Activated T-cell treated with anti-CD3 and anti-CD28 coated beads, Interleukin-2, amount 50 U/mL, for 24 hours (primary cell): Measurements from ENCODE around the gene CD34.
A peak's percentile ranks its signal among the peaks of the same experiment; 100 is the strongest.

Source experiments
- DNase-seq: peaks from one replicate; pipeline ENCODE4 v3.0.0-alpha.2; 2020
- H3K27ac Mint-ChIP-seq: 2 replicates; pipeline ENCODE4 v1.8.0; 2020; ENCODE audit warnings: mild to moderate bottlenecking, mixed read lengths
- H3K27me3 Mint-ChIP-seq: 2 replicates; pipeline ENCODE4 v1.8.0; 2020; ENCODE audit warnings: mixed read lengths
- H3K36me3 Mint-ChIP-seq: 2 replicates; pipeline ENCODE4 v1.8.0; 2020; ENCODE audit warnings: low read depth, mixed read lengths
- H3K4me1 Mint-ChIP-seq: 2 replicates; pipeline ENCODE4 v1.8.0; 2020; ENCODE audit warnings: low read depth, mixed read lengths
- H3K4me3 Mint-ChIP-seq: 2 replicates; pipeline ENCODE4 v1.8.0; 2020; ENCODE audit warnings: mild to moderate bottlenecking, moderate library complexity, mixed read lengths
- H3K9me3 Mint-ChIP-seq: 2 replicates; pipeline ENCODE4 v1.8.0; 2020; ENCODE audit warnings: mixed read lengths

Gene CD34

GRCh38 chr1:207852576-207853371, 58.2 kb downstream of the CD34 start:
- Mint-ChIP-seq H3K27ac (peak overlapping the region; percentile 38), H3K36me3 (peaks cover 61% of the 10 kb centered on the region), H3K9me3 (no peaks in the 10 kb centered on the region), H3K27me3 (no peaks in the 10 kb centered on the region), H3K4me3 (no peak overlapping the region), H3K4me1 (peaks cover 85% of the 10 kb centered on the region)
- no peak for DNase-seq

- Mint-ChIP-seq H3K27me3 (no peaks in the 10 kb centered on the region), H3K27ac (peak overlapping the region; percentile 38), H3K36me3 (peaks cover 58% of the 10 kb centered on the region), H3K4me3 (no peak overlapping the region), H3K4me1 (peaks cover 84% of the 10 kb centered on the region), H3K9me3 (no peaks in the 10 kb centered on the region)
- no peak for DNase-seq
Observed at GRCh38 chr1:207851696-207852095, 59.2 kb downstream of the CD34 start.

GRCh38 chr1:207850621-207851407, 60.1 kb downstream of the CD34 start:
- peaks cover 53% of the 10 kb centered on the region for H3K36me3 Mint-ChIP-seq
- no peaks in the 10 kb centered on the region for H3K27me3 Mint-ChIP-seq
- DNase-seq = no peak
- H3K4me1 Mint-ChIP-seq = peaks cover 79% of the 10 kb centered on the region
- H3K4me3 Mint-ChIP-seq = no peak overlapping the region
- H3K27ac Mint-ChIP-seq = peak overlapping the region; percentile 38
- no peaks in the 10 kb centered on the region for H3K9me3 Mint-ChIP-seq

- H3K4me1 Mint-ChIP-seq = peaks cover 81% of the 10 kb centered on the region
- H3K36me3 Mint-ChIP-seq = peaks cover 53% of the 10 kb centered on the region
- H3K27me3 Mint-ChIP-seq = no peaks in the 10 kb centered on the region
- H3K4me3 Mint-ChIP-seq = no peak overlapping the region
- no peaks in the 10 kb centered on the region for H3K9me3 Mint-ChIP-seq
- no peak for DNase-seq
- peak overlapping the region; percentile 81 for H3K27ac Mint-ChIP-seq
Observed at GRCh38 chr1:207849646-207850045, 61.3 kb downstream of the CD34 start.

GRCh38 chr1:207849016-207849415, 61.9 kb downstream of the CD34 start:
- Mint-ChIP-seq H3K4me1 (peaks cover 84% of the 10 kb centered on the region), H3K36me3 (peaks cover 56% of the 10 kb centered on the region), H3K4me3 (no peak overlapping the region), H3K27ac (peak overlapping the region; percentile 81), H3K27me3 (no peaks in the 10 kb centered on the region), H3K9me3 (no peaks in the 10 kb centered on the region)
- DNase-seq = no peak

- peak; percentile 55 for DNase-seq
- Mint-ChIP-seq H3K27ac (peak overlapping the region; percentile 92), H3K4me1 (peaks cover 85% of the 10 kb centered on the region), H3K9me3 (no peaks in the 10 kb centered on the region), H3K36me3 (peaks cover 62% of the 10 kb centered on the region), H3K27me3 (no peaks in the 10 kb centered on the region), H3K4me3 (peak overlapping the region; percentile 44)
Observed at GRCh38 chr1:207848234-207848633, 62.7 kb downstream of the CD34 start.

GRCh38 chr1:207847116-207847515, 63.8 kb downstream of the CD34 start:
- no peaks in the 10 kb centered on the region for H3K27me3 Mint-ChIP-seq
- H3K9me3 Mint-ChIP-seq = no peaks in the 10 kb centered on the region
- H3K27ac Mint-ChIP-seq = no peak overlapping the region
- no peak overlapping the region for H3K4me3 Mint-ChIP-seq
- no peak for DNase-seq
- peaks cover 58% of the 10 kb centered on the region for H3K36me3 Mint-ChIP-seq
- peaks cover 80% of the 10 kb centered on the region for H3K4me1 Mint-ChIP-seq

GRCh38 chr1:207845109-207845508, 65.8 kb downstream of the CD34 start:
- Mint-ChIP-seq H3K27ac (peak overlapping the region; percentile 60), H3K9me3 (no peaks in the 10 kb centered on the region), H3K4me1 (peaks cover 71% of the 10 kb centered on the region), H3K36me3 (peaks cover 45% of the 10 kb centered on the region), H3K27me3 (no peaks in the 10 kb centered on the region), H3K4me3 (no peak overlapping the region)
- DNase-seq = no peak

GRCh38 chr1:207844371-207844770, 66.6 kb downstream of the CD34 start:
- Mint-ChIP-seq H3K27ac (no peak overlapping the region), H3K4me1 (peaks cover 69% of the 10 kb centered on the region), H3K4me3 (no peak overlapping the region), H3K27me3 (no peaks in the 10 kb centered on the region), H3K36me3 (peaks cover 40% of the 10 kb centered on the region), H3K9me3 (no peaks in the 10 kb centered on the region)
- DNase-seq = no peak

- DNase-seq = no peak
- peaks cover 42% of the 10 kb centered on the region for H3K36me3 Mint-ChIP-seq
- no peak overlapping the region for H3K27ac Mint-ChIP-seq
- H3K4me1 Mint-ChIP-seq = peaks cover 71% of the 10 kb centered on the region
- no peak overlapping the region for H3K4me3 Mint-ChIP-seq
- H3K9me3 Mint-ChIP-seq = no peaks in the 10 kb centered on the region
- H3K27me3 Mint-ChIP-seq = no peaks in the 10 kb centered on the region
Observed at GRCh38 chr1:207842506-207842905, 68.4 kb downstream of the CD34 start.

DNA sequence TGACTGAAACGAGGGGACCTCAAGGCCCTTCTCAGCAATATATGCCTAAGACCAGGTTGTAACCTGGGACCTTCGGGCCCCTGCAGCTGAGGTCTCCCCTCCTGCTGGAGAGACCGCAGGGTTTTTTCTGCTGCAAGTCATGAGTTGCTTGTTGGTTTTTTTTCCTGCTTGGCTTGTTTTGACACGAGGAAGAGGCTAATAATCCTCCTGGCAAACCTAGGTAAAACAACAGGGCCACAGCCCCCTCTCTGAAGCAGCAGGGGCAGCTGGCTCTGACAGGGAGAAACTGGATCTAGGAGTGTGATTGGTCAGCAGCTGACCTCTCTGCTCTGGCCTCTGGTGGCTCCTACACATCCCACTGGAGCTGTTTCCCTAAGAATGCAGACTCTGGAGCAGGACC, 69.0 kb downstream of the CD34 start:
- no peaks in the 10 kb centered on the region for H3K27me3 Mint-ChIP-seq
- DNase-seq = no peak
- no peak overlapping the region for H3K4me3 Mint-ChIP-seq
- H3K9me3 Mint-ChIP-seq = no peaks in the 10 kb centered on the region
- peaks cover 43% of the 10 kb centered on the region for H3K36me3 Mint-ChIP-seq
- H3K4me1 Mint-ChIP-seq = peaks cover 75% of the 10 kb centered on the region
- H3K27ac Mint-ChIP-seq = no peak overlapping the region

DNA sequence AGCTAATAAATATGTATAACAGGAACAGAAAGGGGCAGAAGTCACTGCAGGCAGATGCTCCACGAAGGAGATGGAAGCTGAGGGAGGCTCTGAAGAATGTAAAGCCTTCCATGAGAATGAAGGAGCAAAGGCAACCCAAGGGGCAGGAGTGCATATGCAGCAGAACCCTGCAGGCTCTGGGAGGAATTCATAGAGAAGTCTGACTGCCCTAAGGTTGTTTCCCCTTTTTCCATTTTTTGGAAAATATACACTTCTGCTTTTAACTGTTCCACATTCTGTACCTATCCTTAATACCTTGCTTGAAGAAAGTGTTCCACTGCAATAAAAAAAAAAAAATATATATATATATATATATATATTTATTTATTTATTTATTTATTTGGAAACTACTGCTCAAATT, 69.6 kb downstream of the CD34 start:
- no peak for DNase-seq
- H3K36me3 Mint-ChIP-seq = peaks cover 46% of the 10 kb centered on the region
- no peak overlapping the region for H3K27ac Mint-ChIP-seq
- H3K27me3 Mint-ChIP-seq = no peaks in the 10 kb centered on the region
- no peaks in the 10 kb centered on the region for H3K9me3 Mint-ChIP-seq
- peaks cover 77% of the 10 kb centered on the region for H3K4me1 Mint-ChIP-seq
- H3K4me3 Mint-ChIP-seq = no peak overlapping the region

DNA sequence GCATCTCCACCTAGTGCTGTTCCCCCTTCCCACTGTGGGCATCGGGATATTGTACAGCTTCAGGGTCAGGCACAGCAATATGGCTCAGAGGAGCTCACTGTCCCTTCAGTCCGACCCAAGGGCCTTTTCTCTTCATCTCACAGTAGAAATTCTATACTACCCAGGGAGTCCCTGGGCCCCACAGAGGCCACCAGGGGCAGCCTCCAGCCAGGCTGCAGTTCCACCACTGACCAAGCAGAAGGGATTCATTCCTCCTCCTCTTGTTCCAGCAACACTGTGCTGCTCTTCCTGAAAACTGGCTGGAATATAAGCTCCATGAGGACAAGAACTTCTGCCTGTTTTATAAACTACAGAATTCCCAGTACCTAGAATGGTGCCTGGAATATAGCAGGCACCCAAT, 70.5 kb downstream of the CD34 start:
- peaks cover 51% of the 10 kb centered on the region for H3K36me3 Mint-ChIP-seq
- H3K4me3 Mint-ChIP-seq = no peak overlapping the region
- H3K4me1 Mint-ChIP-seq = peaks cover 80% of the 10 kb centered on the region
- H3K9me3 Mint-ChIP-seq = no peaks in the 10 kb centered on the region
- DNase-seq = no peak
- H3K27ac Mint-ChIP-seq = no peak overlapping the region
- H3K27me3 Mint-ChIP-seq = no peaks in the 10 kb centered on the region

GRCh38 chr1:207839083-207839413, 71.9 kb downstream of the CD34 start:
- H3K36me3 Mint-ChIP-seq = peaks cover 47% of the 10 kb centered on the region
- H3K27ac Mint-ChIP-seq = peak overlapping the region; percentile 70
- peaks cover 82% of the 10 kb centered on the region for H3K4me1 Mint-ChIP-seq
- no peak for DNase-seq
- H3K4me3 Mint-ChIP-seq = no peak overlapping the region
- no peaks in the 10 kb centered on the region for H3K27me3 Mint-ChIP-seq
- H3K9me3 Mint-ChIP-seq = no peaks in the 10 kb centered on the region
